SK-N-SH treated with all-trans-retinoic acid at 6 μM for 48 hours (cell line): ENCODE results near the gene C1orf56.

Experiments
- CSDC2 ChIP-seq: fragments of 250-450 bp; sonication (Bioruptor Pico); IDR thresholded peaks from 2 replicates; pipeline ENCODE4 v1.5.0; 2020; ENCODE audit warnings: mild to moderate bottlenecking, moderate library complexity
- ESRRG ChIP-seq: fragments of 250-450 bp; sonication (Bioruptor Pico); IDR thresholded peaks from 2 replicates; pipeline ENCODE4 v1.6.1; 2021; ENCODE audit warnings: mild to moderate bottlenecking
- ISL1 ChIP-seq: fragments of 250-450 bp; sonication (Bioruptor Pico); IDR thresholded peaks from 2 replicates; pipeline ENCODE4 v2.1.2; 2022; ENCODE audit warnings: mild to moderate bottlenecking, moderate library complexity
- PATZ1 ChIP-seq: fragments of 250-450 bp; sonication (Bioruptor Pico); IDR thresholded peaks from 2 replicates; pipeline ENCODE4 v1.8.0; 2020; ENCODE audit warnings: mild to moderate bottlenecking, moderate library complexity, borderline replicate concordance
- PPARA ChIP-seq: fragments of 250-450 bp; sonication (Bioruptor Pico); IDR thresholded peaks from 2 replicates; pipeline ENCODE4 v1.5.0; 2020; ENCODE audit warnings: mild to moderate bottlenecking, borderline replicate concordance
- TSHZ2 ChIP-seq: fragments of 250-450 bp; sonication (Bioruptor Pico); IDR thresholded peaks from 2 replicates; pipeline ENCODE4 v1.5.0; 2020; ENCODE audit warnings: mild to moderate bottlenecking, moderate library complexity
- ZC3H10 ChIP-seq: fragments of 250-450 bp; sonication (Bioruptor Pico); IDR thresholded peaks from 2 replicates; pipeline ENCODE4 v1.5.1; 2021; ENCODE audit warnings: mild to moderate bottlenecking, moderate library complexity
- ZFP3 ChIP-seq: fragments of 250-450 bp; sonication (Bioruptor Pico); IDR thresholded peaks from 2 replicates; pipeline ENCODE4 v1.5.0; 2020; ENCODE audit warnings: mild to moderate bottlenecking, moderate library complexity
- TF ChIP-seq, protein P1 (sequence below): fragments of 250-450 bp; sonication (Bioruptor Pico); IDR thresholded peaks from 2 replicates; pipeline ENCODE4 v1.5.1; 2020; ENCODE audit warnings: low read depth, mild to moderate bottlenecking, moderate library complexity

- TF ChIP-seq, protein P1, sequence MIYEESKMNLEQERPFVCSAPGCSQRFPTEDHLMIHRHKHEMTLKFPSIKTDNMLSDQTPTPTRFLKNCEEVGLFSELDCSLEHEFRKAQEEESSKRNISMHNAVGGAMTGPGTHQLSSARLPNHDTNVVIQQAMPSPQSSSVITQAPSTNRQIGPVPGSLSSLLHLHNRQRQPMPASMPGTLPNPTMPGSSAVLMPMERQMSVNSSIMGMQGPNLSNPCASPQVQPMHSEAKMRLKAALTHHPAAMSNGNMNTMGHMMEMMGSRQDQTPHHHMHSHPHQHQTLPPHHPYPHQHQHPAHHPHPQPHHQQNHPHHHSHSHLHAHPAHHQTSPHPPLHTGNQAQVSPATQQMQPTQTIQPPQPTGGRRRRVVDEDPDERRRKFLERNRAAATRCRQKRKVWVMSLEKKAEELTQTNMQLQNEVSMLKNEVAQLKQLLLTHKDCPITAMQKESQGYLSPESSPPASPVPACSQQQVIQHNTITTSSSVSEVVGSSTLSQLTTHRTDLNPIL (CRISPR knock-in tag), result no peak
- TF ChIP-seq PATZ1 (CRISPR knock-in tag) (no peak), CSDC2 (CRISPR knock-in tag) (no peak), ZFP3 (CRISPR knock-in tag) (no peak), ESRRG (CRISPR knock-in tag) (no peak), ZC3H10 (CRISPR knock-in tag) (no peak), ISL1 (CRISPR knock-in tag) (no peak), TSHZ2 (CRISPR knock-in tag) (no peak), PPARA (CRISPR knock-in tag) (no peak)
Observed at GRCh38 chr1:151085953-151086559, 38.5 kb downstream of the C1orf56 start.
